Skeletal muscle cell (primary cell): ENCODE measurements around the gene TBC1D4.

Experiments used
- DNase-seq: peaks from one replicate; pipeline ENCODE4 v3.0.0-alpha.2; 2010; ENCODE audit warnings: low read depth
- H3K4me3 ChIP-seq: 2 replicates; pipeline ENCODE4 v1.5.1; 2011; ENCODE audit warnings: low read depth, mild to moderate bottlenecking, control low read depth, low read length, moderate library complexity

TBC1D4 gene

DNA sequence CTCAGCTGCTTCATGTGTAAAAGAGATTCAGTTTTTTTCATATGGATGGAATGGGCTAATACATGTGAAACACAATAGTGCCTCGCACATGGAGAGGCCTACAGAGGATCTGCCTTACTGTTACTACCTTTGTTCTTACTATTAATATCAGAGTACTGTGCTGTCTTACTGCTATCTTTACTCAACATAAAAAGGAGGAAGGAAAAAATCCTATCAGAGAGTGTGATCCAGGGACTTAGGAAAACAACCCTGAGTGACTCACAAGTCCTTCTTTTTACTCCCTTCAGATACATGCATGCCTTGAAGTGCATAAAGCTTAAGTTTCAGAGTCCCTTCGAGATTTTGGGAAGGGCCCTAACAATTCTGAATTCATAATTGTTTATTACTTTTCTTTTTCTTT lies 136.8 kb downstream of the TBC1D4 start:
- DNase-seq = peak; percentile 13
- H3K4me3 ChIP-seq = no peak overlapping the region

GRCh38 chr13:75341028-75341427 lies 140.9 kb downstream of the TBC1D4 start:
- DNase-seq = no peak

GRCh38 chr13:75339635-75340374 lies 142.2 kb downstream of the TBC1D4 start:
- H3K4me3 ChIP-seq = no peak overlapping the region
- DNase-seq = no peak

More at GRCh38 chr13:75341028-75341427, 140.9 kb downstream of the TBC1D4 start:
- H3K4me3 ChIP-seq = no peak overlapping the region

GRCh38 chr13:75334634-75335447 lies 147.1 kb downstream of the TBC1D4 start:
- H3K4me3 ChIP-seq = no peak overlapping the region
- DNase-seq = no peak

GRCh38 chr13:75333103-75333502 lies 148.9 kb downstream of the TBC1D4 start:
- no peak overlapping the region for H3K4me3 ChIP-seq
- no peak for DNase-seq

GRCh38 chr13:75331792-75332349 lies 150.1 kb downstream of the TBC1D4 start:
- H3K4me3 ChIP-seq = no peak overlapping the region
- no peak for DNase-seq

GRCh38 chr13:75330770-75331169 lies 151.2 kb downstream of the TBC1D4 start:
- no peak overlapping the region for H3K4me3 ChIP-seq
- DNase-seq = no peak

GRCh38 chr13:75329723-75330122 lies 152.2 kb downstream of the TBC1D4 start:
- DNase-seq = no peak
- no peak overlapping the region for H3K4me3 ChIP-seq

- DNase-seq = no peak
- no peak overlapping the region for H3K4me3 ChIP-seq
Observed at GRCh38 chr13:75329097-75329496, 152.9 kb downstream of the TBC1D4 start.

DNA sequence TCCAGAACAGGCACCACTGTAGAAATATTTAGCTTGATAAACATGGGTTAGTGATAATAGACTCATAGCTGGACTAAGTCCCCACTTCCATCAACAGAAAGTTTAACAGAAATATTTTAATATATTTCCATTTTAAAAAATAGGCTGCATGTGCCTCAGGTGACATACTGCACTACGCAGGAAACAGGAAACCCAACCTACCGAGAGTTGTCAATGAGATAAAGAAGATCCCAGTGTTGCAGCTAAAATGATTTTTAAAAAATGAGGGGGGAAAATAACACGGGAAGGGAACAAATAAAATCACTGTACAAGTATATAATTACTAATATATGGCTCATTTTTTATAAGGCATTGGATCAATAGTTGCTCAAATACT lies 154.8 kb downstream of the TBC1D4 start:
- DNase-seq = no peak
- no peak overlapping the region for H3K4me3 ChIP-seq

GRCh38 chr13:75326173-75327134 lies 155.5 kb downstream of the TBC1D4 start:
- no peak for DNase-seq
- no peak overlapping the region for H3K4me3 ChIP-seq

- no peak overlapping the region for H3K4me3 ChIP-seq
- no peak for DNase-seq
Observed at GRCh38 chr13:75325711-75326110, 156.3 kb downstream of the TBC1D4 start.

GRCh38 chr13:75324413-75324940 lies 157.5 kb downstream of the TBC1D4 start:
- DNase-seq = no peak
- no peak overlapping the region for H3K4me3 ChIP-seq

GRCh38 chr13:75321084-75321483 lies 160.9 kb downstream of the TBC1D4 start:
- no peak overlapping the region for H3K4me3 ChIP-seq
- no peak for DNase-seq

DNA sequence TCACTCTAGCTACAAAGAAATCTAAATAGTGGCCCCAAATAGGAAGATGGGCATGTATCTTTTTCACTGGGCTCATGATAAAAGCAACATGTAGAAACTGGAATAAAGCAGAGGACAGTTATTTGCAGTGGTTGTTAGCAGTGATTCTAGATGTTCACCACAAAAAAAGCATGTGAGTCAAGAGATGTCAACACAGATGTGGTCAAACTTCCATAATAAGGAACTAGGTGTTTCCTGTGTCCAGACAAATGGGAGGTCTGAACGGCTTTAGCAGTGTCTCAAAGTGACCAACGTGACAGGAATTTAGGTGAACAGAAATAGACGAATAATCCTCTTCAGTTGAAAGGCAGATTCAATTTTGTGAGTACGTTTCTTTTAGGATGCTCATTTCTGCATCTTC lies 162.7 kb downstream of the TBC1D4 start:
- no peak for DNase-seq
- H3K4me3 ChIP-seq = no peak overlapping the region

DNA sequence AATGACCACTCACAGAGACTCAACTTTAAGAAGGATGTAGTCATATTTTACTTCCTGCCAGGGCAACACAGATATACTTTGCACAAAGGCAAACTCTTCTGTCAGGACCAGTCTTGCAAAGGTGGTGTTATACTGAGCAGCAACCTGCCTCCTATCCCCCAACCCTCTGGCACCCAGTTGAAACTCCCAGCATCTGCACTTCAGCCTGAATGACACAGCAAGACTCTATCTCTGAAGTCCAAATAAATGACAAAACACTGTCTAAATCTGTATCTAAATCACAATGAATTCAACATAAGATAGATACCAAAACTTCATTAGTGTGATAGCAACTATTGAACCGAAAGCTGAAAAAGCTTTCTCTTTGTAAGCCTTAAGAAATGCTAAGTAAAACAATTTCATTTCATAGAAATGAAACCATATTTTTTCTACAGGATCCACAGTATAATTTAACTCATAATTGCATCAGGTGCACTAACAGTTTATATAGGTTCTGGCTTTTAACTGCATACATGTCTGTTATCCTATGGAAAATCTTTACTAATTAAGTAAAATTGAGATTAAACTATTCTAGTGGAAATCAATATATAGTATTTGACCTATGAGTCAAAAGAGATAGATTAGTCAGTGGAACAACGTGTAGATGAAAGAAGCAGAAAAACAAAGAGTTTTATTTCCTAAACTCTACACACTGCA lies 163.7 kb downstream of the TBC1D4 start:
- H3K4me3 ChIP-seq = no peak overlapping the region
- DNase-seq = no peak

DNA sequence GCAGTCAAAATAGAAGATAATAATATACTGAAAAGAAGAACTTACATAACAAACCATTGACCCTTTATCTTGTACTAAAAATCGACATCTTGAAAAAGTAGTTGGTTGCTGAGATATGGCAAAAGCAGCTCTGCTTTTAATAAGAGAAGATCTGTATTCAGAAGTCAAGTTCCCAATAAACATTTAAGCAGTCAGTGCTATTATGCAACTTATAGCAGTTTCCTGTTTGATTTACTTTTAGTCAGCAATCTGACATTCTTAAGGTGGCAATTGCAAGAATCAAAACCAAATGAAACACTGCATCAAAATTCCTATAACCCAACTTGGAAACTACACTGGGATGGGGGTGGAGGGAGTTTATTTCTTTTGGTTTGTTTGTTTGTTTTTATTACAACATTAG lies 165.5 kb downstream of the TBC1D4 start:
- DNase-seq = no peak
- no peak overlapping the region for H3K4me3 ChIP-seq

- DNase-seq = no peak
Observed at GRCh38 chr13:75312884-75313520, 169.0 kb downstream of the TBC1D4 start.

More at GRCh38 chr13:75312884-75313520, 169.0 kb downstream of the TBC1D4 start:
- H3K4me3 ChIP-seq = no peak overlapping the region
